RKO (cell line): ENCODE measurements around the gene FAM72B.
"Not testable (repeated sequence)": the region's sequence is repeated elsewhere in the genome, so short reads cannot be mapped to it uniquely, and the experiment has no call there.

ENCODE experiments used
- DNase-seq: peaks from one replicate; pipeline ENCODE4 v3.0.0-alpha.2; 2016; ENCODE audit warnings: low spot score

The FAM72B gene

DNA sequence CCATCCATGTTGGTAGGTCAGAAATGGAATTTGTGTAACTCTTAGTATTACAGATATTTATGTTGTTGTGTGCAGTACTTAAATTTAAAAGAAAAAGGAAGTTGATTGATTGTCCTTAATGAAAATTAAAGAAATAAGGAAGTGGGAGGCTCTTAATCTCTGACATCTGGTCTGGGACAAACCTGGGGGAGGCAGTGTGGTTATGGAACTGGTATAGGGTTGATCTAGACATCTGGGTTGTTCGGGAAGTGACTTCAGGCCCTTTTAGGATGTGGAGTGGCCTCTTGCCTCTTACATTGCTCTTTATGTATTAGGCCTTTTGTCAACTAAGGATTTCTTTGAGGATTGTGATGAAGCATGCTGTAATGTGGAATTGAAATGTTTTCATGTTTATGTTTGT is 16.1 kb upstream of the FAM72B start:
- DNase-seq, result not testable (repeated sequence)

GRCh38 chr1:121199763-121200162 is 15.6 kb upstream of the FAM72B start:
- DNase-seq, result not testable (repeated sequence)

DNA sequence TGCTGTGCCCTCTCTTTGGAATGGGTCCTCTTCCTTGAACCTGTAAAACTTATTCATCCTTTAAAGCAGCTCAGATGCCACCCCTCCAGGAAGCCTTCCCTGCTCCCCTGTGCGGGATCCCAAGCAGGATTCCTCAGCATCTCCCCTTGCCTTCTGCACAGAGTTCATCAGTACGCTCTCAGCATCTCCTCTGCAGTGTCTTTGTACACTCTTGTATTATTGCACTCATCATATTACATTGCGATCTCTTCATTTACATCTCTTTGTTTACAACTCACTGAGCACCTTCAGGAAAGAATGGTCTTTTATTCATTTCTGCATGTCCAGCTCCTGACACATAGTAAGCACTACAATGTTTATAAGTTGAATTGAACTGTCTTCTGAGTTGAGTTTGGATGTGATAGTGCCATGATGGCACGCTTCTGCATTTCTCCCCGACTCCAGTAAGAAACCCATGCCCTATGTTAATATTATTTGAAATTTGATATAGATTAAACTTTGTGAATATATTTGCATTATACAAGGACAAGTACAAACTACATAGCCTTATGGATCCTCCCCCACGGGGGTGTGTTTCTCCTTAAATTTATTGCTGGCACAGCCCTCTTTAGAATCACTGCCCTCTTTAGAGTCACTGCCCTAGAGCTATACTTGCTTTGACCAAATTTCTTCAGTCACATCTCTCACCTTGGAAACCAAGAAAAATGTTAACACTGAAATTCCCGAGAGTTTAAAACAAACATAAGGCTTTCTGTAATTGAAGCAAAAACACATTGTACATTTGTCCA is 13.1 kb upstream of the FAM72B start:
- not testable (repeated sequence) for DNase-seq

GRCh38 chr1:121192512-121192911 is 8.4 kb upstream of the FAM72B start:
- not testable (repeated sequence) for DNase-seq

- not testable (repeated sequence) for DNase-seq
Observed at GRCh38 chr1:121187914-121188313, 3.8 kb upstream of the FAM72B start.

DNA sequence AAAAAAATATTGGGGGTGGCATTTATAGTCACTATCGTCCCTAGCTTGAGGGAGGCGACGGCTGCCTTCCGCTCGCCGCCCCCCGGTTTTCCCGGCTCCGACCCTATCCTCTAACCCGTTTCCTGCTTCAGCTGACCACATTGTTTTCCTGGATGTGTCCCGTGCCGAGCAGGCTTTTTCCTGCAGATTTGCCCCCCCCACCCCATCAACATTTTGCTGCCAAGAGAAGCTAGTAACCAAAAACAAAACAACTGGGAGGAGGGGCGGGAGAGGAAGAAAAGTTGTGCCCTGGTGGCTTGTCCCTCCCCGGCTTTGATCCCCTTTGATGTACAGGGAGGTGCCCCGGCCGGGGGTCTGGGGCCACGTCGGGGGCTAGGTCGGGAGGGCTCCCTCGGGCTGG is 2.1 kb upstream of the FAM72B start:
- not testable (repeated sequence) for DNase-seq

- DNase-seq, result not testable (repeated sequence)
Observed at GRCh38 chr1:121185140-121185708, 1.1 kb upstream of the FAM72B start.

DNA sequence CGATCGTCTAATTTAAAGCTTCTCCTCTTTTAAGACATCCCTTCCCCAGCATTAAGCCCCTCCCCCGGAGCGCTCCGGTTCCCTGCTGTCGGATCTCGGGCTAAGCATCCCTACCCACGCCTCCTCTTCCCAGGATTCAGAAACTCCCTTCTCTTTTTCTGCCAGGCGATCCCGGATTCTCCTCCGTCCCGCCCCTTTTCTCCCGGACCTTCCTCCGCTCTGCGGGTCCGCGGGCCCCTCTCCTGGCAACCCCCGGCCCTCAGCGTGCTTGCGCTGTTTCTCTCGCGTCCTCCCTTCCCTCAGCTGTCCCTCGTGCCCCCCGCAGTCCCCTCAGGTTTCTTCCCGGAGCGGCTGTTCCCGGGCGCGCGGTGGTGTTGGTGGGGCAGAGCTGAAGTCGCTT is 273 bp downstream of the FAM72B start:
- not testable (repeated sequence) for DNase-seq

DNA sequence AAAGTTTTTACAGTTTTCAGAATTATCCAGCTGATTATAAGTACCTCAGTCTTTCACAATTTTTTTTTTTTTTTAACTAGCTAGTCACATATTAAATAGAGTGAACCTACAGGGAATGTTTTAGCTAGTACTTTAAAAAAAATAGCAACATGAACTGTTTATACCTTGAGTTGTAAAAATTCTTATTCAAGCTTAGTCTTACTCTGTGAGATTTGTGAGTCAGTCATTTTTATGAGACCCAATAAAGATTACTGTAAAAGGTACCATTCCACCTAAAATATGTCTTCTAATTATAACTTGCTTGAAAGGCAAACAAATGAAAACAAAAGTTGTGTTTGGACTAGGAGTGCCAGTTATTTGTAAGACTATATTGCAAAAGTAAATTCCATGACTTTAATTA is 5.9 kb downstream of the FAM72B start:
- DNase-seq, result not testable (repeated sequence)

- not testable (repeated sequence) for DNase-seq
Observed at GRCh38 chr1:121176649-121177048, 7.5 kb downstream of the FAM72B start.

- not testable (repeated sequence) for DNase-seq
Observed at GRCh38 chr1:121168152-121168668, 15.9 kb downstream of the FAM72B start.

GRCh38 chr1:121167225-121167738 is 16.9 kb downstream of the FAM72B start:
- not testable (repeated sequence) for DNase-seq

- not testable (repeated sequence) for DNase-seq
Observed at GRCh38 chr1:121165296-121165695, 18.8 kb downstream of the FAM72B start.

GRCh38 chr1:121163850-121164757 is 20.0 kb downstream of the FAM72B start:
- not testable (repeated sequence) for DNase-seq

GRCh38 chr1:121161199-121161901 is 22.8 kb downstream of the FAM72B start:
- not testable (repeated sequence) for DNase-seq

GRCh38 chr1:121160118-121160517 is 24.0 kb downstream of the FAM72B start:
- not testable (repeated sequence) for DNase-seq

DNA sequence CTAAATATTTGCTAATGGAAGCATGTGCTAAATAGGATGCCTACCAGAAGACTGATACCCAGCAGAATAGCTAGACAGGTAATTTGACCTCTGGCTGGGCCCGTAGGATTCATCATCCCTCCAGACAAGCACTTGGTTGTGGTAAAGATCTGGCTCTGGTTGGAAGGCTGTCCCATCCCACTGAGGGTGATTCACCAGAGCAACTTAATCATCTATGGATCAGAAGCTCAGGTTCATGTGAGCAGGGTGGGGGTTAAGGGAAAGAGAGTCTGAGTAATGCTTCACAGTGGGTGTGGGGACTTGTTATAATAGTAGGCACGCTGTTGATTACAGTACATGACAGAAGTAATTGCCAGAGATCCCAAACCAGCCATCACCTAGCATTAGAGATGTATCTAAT is 26.5 kb downstream of the FAM72B start:
- not testable (repeated sequence) for DNase-seq

DNA sequence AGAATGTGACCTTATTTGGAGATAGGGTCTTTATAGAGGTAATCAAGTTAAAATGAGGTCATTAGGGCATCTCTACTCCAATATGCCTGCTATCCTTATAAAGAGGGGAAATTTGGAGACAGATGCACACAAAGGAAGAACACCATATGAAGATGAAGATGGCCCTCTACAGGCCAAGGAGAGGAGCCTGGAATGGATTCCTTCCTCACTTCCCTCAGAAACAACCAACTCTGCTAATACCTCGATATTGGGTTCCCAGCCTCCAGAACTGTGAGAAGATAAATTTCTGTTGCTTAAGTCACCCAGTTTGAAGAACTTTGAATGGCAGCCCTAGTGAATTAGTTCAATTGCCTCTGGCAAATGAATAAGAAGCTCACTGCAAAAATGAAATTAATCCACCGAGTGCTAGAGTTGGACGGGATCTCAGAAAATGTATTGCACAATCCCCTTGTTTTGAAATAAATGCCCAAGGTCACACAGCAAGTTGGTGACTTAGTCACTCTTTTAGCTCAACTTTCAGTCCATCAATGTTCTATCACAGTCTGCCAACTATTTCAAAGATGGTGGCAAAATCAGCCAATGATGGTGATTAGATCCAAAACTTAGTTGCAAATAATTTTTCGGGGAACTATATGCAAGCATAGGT is 27.1 kb downstream of the FAM72B start:
- not testable (repeated sequence) for DNase-seq

- peak; percentile 0 for DNase-seq
Observed at GRCh38 chr1:121155671-121156358, 28.3 kb downstream of the FAM72B start.

- not testable (repeated sequence) for DNase-seq
Observed at GRCh38 chr1:121154811-121155210, 29.3 kb downstream of the FAM72B start.
